Right lobe of liver (tissue), 4 donors: Measurements from ENCODE around the gene CA6.

Experiments used
- POLR2A ChIP-seq: fragments of 450-650 bp; IDR thresholded peaks from one replicate; pipeline ENCODE4 v1.6.1; 2017; ENCODE audit warnings: antibody characterized with exemption, mild to moderate bottlenecking
- TF ChIP-seq, protein P1 (sequence below), 4 donors: fragments of 200-600 bp in 3 of 4; fragments of 450-650 bp in 1 of 4; IDR thresholded peaks; one replicate each; pipeline versions ENCODE4 v1.5.1 to v1.8.0; 2016 to 2022; ENCODE audit warnings: antibody characterized with exemption in 4 of 4, mild to moderate bottlenecking in 2 of 4
- donor health status: DM: no; HTN: no; CAD: no.
- donor health status: DM: no; HTN: no; CAD: no.
- donor health status: DM: no; HTN: yes; CAD: no.

DNA sequence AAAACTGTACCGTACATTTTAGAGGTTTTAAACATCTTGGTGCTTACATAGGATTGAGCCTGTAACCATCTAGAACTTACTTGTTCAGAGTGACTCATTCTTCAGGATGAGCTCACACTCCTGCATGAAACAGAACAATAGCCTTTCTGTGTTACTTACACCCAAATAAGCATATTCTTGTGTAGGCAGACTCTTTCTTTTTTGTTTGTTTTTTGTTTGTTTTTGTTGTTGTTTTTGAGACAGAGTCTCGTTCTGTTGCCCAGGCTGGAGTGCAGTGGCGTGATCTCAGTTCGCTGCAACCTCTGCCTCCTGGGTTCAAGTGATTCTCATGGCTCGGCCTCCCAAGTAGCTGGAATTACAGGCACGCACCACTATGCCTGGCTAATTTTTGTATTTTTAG, 3.8 kb upstream of the CA6 start:
- TF ChIP-seq, protein P1, sequence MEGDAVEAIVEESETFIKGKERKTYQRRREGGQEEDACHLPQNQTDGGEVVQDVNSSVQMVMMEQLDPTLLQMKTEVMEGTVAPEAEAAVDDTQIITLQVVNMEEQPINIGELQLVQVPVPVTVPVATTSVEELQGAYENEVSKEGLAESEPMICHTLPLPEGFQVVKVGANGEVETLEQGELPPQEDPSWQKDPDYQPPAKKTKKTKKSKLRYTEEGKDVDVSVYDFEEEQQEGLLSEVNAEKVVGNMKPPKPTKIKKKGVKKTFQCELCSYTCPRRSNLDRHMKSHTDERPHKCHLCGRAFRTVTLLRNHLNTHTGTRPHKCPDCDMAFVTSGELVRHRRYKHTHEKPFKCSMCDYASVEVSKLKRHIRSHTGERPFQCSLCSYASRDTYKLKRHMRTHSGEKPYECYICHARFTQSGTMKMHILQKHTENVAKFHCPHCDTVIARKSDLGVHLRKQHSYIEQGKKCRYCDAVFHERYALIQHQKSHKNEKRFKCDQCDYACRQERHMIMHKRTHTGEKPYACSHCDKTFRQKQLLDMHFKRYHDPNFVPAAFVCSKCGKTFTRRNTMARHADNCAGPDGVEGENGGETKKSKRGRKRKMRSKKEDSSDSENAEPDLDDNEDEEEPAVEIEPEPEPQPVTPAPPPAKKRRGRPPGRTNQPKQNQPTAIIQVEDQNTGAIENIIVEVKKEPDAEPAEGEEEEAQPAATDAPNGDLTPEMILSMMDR (IDR thresholded peaks at IDR 0.05), result no peak
- no peak for TF ChIP-seq POLR2A
